ENCODE measurements around the gene TANGO2. TPM values are rescaled to one million over a fixed set of nuclear protein-coding genes. Genes with fewer than 3 reads are reported as not detected.

The TANGO2 gene
- total and polyA plus RNA-seq, 10 of the 15 experiments (the other 5 are each of a cell fraction or from before 2014, with no cell fraction given), result 4.0 to 24.8 (median 20.9) TPM

GRCh38 chr22:20032407-20032991 is 11.6 kb downstream of the TANGO2 start (continued):
- TF ChIP-seq, protein P1, sequence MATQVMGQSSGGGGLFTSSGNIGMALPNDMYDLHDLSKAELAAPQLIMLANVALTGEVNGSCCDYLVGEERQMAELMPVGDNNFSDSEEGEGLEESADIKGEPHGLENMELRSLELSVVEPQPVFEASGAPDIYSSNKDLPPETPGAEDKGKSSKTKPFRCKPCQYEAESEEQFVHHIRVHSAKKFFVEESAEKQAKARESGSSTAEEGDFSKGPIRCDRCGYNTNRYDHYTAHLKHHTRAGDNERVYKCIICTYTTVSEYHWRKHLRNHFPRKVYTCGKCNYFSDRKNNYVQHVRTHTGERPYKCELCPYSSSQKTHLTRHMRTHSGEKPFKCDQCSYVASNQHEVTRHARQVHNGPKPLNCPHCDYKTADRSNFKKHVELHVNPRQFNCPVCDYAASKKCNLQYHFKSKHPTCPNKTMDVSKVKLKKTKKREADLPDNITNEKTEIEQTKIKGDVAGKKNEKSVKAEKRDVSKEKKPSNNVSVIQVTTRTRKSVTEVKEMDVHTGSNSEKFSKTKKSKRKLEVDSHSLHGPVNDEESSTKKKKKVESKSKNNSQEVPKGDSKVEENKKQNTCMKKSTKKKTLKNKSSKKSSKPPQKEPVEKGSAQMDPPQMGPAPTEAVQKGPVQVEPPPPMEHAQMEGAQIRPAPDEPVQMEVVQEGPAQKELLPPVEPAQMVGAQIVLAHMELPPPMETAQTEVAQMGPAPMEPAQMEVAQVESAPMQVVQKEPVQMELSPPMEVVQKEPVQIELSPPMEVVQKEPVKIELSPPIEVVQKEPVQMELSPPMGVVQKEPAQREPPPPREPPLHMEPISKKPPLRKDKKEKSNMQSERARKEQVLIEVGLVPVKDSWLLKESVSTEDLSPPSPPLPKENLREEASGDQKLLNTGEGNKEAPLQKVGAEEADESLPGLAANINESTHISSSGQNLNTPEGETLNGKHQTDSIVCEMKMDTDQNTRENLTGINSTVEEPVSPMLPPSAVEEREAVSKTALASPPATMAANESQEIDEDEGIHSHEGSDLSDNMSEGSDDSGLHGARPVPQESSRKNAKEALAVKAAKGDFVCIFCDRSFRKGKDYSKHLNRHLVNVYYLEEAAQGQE (IDR thresholded peaks at IDR 0.05; ENCODE audit: low read depth, low read length), result no peak
- TF ChIP-seq JUND (IDR thresholded peaks at IDR 0.05; ENCODE audit: low read depth, low read length) (no peak), USF1 (IDR thresholded peaks at IDR 0.05; ENCODE audit: borderline replicate concordance, extremely low read length, insufficient read depth, low read depth, low read length) (no peak), SUPT20H (IDR thresholded peaks at IDR 0.05; ENCODE audit: borderline replicate concordance, control insufficient read depth, low read depth, low read length) (no peak), ZBTB33 (IDR thresholded peaks at IDR 0.05) (no peak), CBFB (IDR thresholded peaks at IDR 0.05; ENCODE audit: low read depth) (no peak), HCFC1 (IDR thresholded peaks at IDR 0.05; ENCODE audit: low read length) (no peak), ZNF384 (IDR thresholded peaks at IDR 0.05; ENCODE audit: borderline replicate concordance, low read depth, low read length) (no peak)
- TF ChIP-seq, protein P2, sequence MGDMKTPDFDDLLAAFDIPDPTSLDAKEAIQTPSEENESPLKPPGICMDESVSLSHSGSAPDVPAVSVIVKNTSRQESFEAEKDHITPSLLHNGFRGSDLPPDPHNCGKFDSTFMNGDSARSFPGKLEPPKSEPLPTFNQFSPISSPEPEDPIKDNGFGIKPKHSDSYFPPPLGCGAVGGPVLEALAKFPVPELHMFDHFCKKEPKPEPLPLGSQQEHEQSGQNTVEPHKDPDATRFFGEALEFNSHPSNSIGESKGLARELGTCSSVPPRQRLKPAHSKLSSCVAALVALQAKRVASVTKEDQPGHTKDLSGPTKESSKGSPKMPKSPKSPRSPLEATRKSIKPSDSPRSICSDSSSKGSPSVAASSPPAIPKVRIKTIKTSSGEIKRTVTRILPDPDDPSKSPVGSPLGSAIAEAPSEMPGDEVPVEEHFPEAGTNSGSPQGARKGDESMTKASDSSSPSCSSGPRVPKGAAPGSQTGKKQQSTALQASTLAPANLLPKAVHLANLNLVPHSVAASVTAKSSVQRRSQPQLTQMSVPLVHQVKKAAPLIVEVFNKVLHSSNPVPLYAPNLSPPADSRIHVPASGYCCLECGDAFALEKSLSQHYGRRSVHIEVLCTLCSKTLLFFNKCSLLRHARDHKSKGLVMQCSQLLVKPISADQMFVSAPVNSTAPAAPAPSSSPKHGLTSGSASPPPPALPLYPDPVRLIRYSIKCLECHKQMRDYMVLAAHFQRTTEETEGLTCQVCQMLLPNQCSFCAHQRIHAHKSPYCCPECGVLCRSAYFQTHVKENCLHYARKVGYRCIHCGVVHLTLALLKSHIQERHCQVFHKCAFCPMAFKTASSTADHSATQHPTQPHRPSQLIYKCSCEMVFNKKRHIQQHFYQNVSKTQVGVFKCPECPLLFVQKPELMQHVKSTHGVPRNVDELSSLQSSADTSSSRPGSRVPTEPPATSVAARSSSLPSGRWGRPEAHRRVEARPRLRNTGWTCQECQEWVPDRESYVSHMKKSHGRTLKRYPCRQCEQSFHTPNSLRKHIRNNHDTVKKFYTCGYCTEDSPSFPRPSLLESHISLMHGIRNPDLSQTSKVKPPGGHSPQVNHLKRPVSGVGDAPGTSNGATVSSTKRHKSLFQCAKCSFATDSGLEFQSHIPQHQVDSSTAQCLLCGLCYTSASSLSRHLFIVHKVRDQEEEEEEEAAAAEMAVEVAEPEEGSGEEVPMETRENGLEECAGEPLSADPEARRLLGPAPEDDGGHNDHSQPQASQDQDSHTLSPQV (IDR thresholded peaks at IDR 0.05), result no peak
